ENCODE measurements around the gene DPP10.
"Not testable (repeated sequence)": the region's sequence is repeated elsewhere in the genome, so short reads cannot be mapped to it uniquely, and the experiment has no call there.

DPP10 gene

GRCh38 chr2:114442510-114442909 lies at the start of gene DPP10:
Gene DPP10 (plus strand): TSS chr2:114442641.
- no peak for DNase-seq (ENCODE audit: low read depth in 1 of 2, low spot score in 1 of 2)

GRCh38 chr2:114400890-114401289 lies 41.6 kb upstream of the DPP10 start:
- DNase-seq (ENCODE audit: low read depth in 1 of 2, low spot score in 1 of 2): no peak

- no peak for DNase-seq (ENCODE audit: low read depth in 1 of 2, low spot score in 1 of 2)
Observed at GRCh38 chr2:114405247-114406116, 37.0 kb upstream of the DPP10 start.

- DNase-seq (ENCODE audit: low read depth in 1 of 2, low spot score in 1 of 2): no peak
Observed at GRCh38 chr2:114406347-114406746, 36.1 kb upstream of the DPP10 start.

- not testable (repeated sequence) for DNase-seq (ENCODE audit: low read depth in 1 of 2, low spot score in 1 of 2)
Observed at GRCh38 chr2:114407353-114407752, 35.1 kb upstream of the DPP10 start.

GRCh38 chr2:114421781-114422180 lies 20.7 kb upstream of the DPP10 start:
- DNase-seq (ENCODE audit: low read depth in 1 of 2, low spot score in 1 of 2): no peak

GRCh38 chr2:114424699-114425098 lies 17.7 kb upstream of the DPP10 start:
- no peak for DNase-seq (ENCODE audit: low read depth in 1 of 2, low spot score in 1 of 2)

GRCh38 chr2:114426756-114427155 lies 15.7 kb upstream of the DPP10 start:
- no peak for DNase-seq (ENCODE audit: low read depth in 1 of 2, low spot score in 1 of 2)

GRCh38 chr2:114436329-114436728 lies 6.1 kb upstream of the DPP10 start:
- no peak for DNase-seq (ENCODE audit: low read depth in 1 of 2, low spot score in 1 of 2)

- DNase-seq (ENCODE audit: low read depth in 1 of 2, low spot score in 1 of 2): no peak
Observed at GRCh38 chr2:114446571-114446970, 4.1 kb downstream of the DPP10 start.

- DNase-seq (ENCODE audit: low read depth in 1 of 2, low spot score in 1 of 2): no peak
Observed at GRCh38 chr2:114450639-114451038, 8.2 kb downstream of the DPP10 start.

- DNase-seq (ENCODE audit: low read depth in 1 of 2, low spot score in 1 of 2): no peak
Observed at GRCh38 chr2:114456566-114456965, 14.1 kb downstream of the DPP10 start.

GRCh38 chr2:114457956-114458355 lies 15.5 kb downstream of the DPP10 start:
- no peak for DNase-seq (ENCODE audit: low read depth in 1 of 2, low spot score in 1 of 2)

- no peak for DNase-seq (ENCODE audit: low read depth in 1 of 2, low spot score in 1 of 2)
Observed at GRCh38 chr2:114461116-114461515, 18.7 kb downstream of the DPP10 start.

GRCh38 chr2:114464961-114465706 lies 22.7 kb downstream of the DPP10 start:
- DNase-seq (ENCODE audit: low read depth in 1 of 2, low spot score in 1 of 2): no peak

GRCh38 chr2:114468343-114468742 lies 25.9 kb downstream of the DPP10 start:
- DNase-seq (ENCODE audit: low read depth in 1 of 2, low spot score in 1 of 2): no peak

GRCh38 chr2:114472246-114472645 lies 29.8 kb downstream of the DPP10 start:
- DNase-seq (ENCODE audit: low read depth in 1 of 2, low spot score in 1 of 2): no peak

GRCh38 chr2:114472726-114473125 lies 30.3 kb downstream of the DPP10 start:
- no peak for DNase-seq (ENCODE audit: low read depth in 1 of 2, low spot score in 1 of 2)

- no peak for DNase-seq (ENCODE audit: low read depth in 1 of 2, low spot score in 1 of 2)
Observed at GRCh38 chr2:114488841-114489530, 46.5 kb downstream of the DPP10 start.

GRCh38 chr2:114495046-114495445 lies 52.6 kb downstream of the DPP10 start:
- no peak for DNase-seq (ENCODE audit: low read depth in 1 of 2, low spot score in 1 of 2)

- no peak for DNase-seq (ENCODE audit: low read depth in 1 of 2, low spot score in 1 of 2)
Observed at GRCh38 chr2:114496959-114497358, 54.5 kb downstream of the DPP10 start.

- no peak for DNase-seq (ENCODE audit: low read depth in 1 of 2, low spot score in 1 of 2)
Observed at GRCh38 chr2:114499101-114499500, 56.7 kb downstream of the DPP10 start.

Data from activated T-helper 1 cell treated with anti-CD3 and anti-CD28 coated beads, Interleukin-2, amount 50 U/mL, for 16 hours (primary cell).